ENCODE results near the gene TUT1. TPM values are rescaled to one million over a fixed set of nuclear protein-coding genes. Genes with fewer than 3 reads are reported as not detected.
A peak's percentile ranks its signal among the peaks of the same experiment; 100 is the strongest.

The TUT1 gene
- total RNA-seq, 1 experiment from 2014 or later, result 39.3 TPM

GRCh38 chr11:62556108-62556874 lies 35.0 kb downstream of the TUT1 start:
- Histone ChIP-seq H3F3A (ENCODE audit: insufficient read depth, low read depth) (peaks cover 96% of the 10 kb centered on the region), H3K79me2 (ENCODE audit: low read depth) (peaks cover 32% of the 10 kb centered on the region), H2AFZ (no peak overlapping the region), H3K27ac (peak overlapping the region; percentile 92), H3K27me3 (ENCODE audit: insufficient read depth, low read depth) (no peaks in the 10 kb centered on the region), H3K4me2 (peak overlapping the region; percentile 95), H3K4me3 (peak overlapping the region; percentile 38; the same call in 1 of the 2 replicates), H3K9me3 (ENCODE audit: insufficient read depth, low read depth) (no peaks in the 10 kb centered on the region), H3K36me3 (ENCODE audit: low read depth) (peaks cover 24% of the 10 kb centered on the region), H3K9me2 (ENCODE audit: insufficient read depth) (no peaks in the 10 kb centered on the region), H3K4me1 (replicated peaks; ENCODE audit: insufficient read depth) (peaks cover 96% of the 10 kb centered on the region), H4K20me1 (ENCODE audit: insufficient read depth) (peaks cover 30% of the 10 kb centered on the region)
- CTCF ChIA-PET, result interaction anchor here (0.5 to 1.8 kb wide), 4 partner anchors 12 to 132 kb away, joined by 3 to 12 read pairs (median 8); partner anchors contain the start of gene EEF1G
- peak; percentile 90 to 94 for DNase-seq
- TF ChIP-seq CTCF (conservative IDR thresholded peaks at IDR 0.05) (no peak), EZH2 (IDR thresholded peaks at IDR 0.05; ENCODE audit: low read depth) (no peak)
- POLR2A ChIA-PET (ENCODE audit: unreplicated experiment), result interaction anchor here (0.6 to 1.3 kb wide), 9 partner anchors 9 to 275 kb away, joined by 3 to 10 read pairs (median 4); partner anchors contain the start of genes AHNAK, EEF1G, STX5 and TUT1
- intact Hi-C loops (cut with micrococcal nuclease; ENCODE audit: unreplicated experiment), result loop anchor here (1.0 kb wide), 1 partner anchor 48 kb away; no protein-coding TSS in a partner anchor
- no TSS peak for BruUV-seq (replicated peaks)

GRCh38 chr11:62555464-62556107 lies 35.7 kb downstream of the TUT1 start:
- Histone ChIP-seq H3K36me3 (ENCODE audit: low read depth) (peaks cover 24% of the 10 kb centered on the region), H3K4me3 (peak overlapping the region; percentile 38; the same call in 1 of the 2 replicates), H3F3A (ENCODE audit: insufficient read depth, low read depth) (peaks cover 97% of the 10 kb centered on the region), H4K20me1 (ENCODE audit: insufficient read depth) (peaks cover 25% of the 10 kb centered on the region), H3K27me3 (ENCODE audit: insufficient read depth, low read depth) (no peaks in the 10 kb centered on the region), H3K27ac (peak overlapping the region; percentile 92), H3K4me2 (peak overlapping the region; percentile 95), H2AFZ (no peak overlapping the region), H3K79me2 (ENCODE audit: low read depth) (peaks cover 34% of the 10 kb centered on the region), H3K9me3 (ENCODE audit: insufficient read depth, low read depth) (no peaks in the 10 kb centered on the region), H3K9me2 (ENCODE audit: insufficient read depth) (no peaks in the 10 kb centered on the region), H3K4me1 (replicated peaks; ENCODE audit: insufficient read depth) (peaks cover 97% of the 10 kb centered on the region)
- ChIA-PET CTCF (interaction anchor here (1.0 to 1.8 kb wide), 2 partner anchors 18 to 131 kb away, joined by 3 to 12 read pairs; partner anchors contain the start of gene EEF1G), POLR2A (ENCODE audit: unreplicated experiment) (interaction anchor here (0.6 to 1.3 kb wide), 7 partner anchors 9 to 276 kb away, joined by 3 to 6 read pairs (median 4); partner anchors contain the start of genes AHNAK, EEF1G, STX5 and TUT1)
- BruUV-seq (replicated peaks), result no TSS peak
- peak in 1 of 2 experiments; percentile 29 for DNase-seq
- TF ChIP-seq EZH2 (IDR thresholded peaks at IDR 0.05; ENCODE audit: low read depth), result no peak
- no peak for TF ChIP-seq CTCF (conservative IDR thresholded peaks at IDR 0.05)
- intact Hi-C loops (cut with micrococcal nuclease; ENCODE audit: unreplicated experiment), result loop anchor here (1.0 kb wide), 1 partner anchor 47 kb away; no protein-coding TSS in a partner anchor
